Liver (tissue), 9 donors: ENCODE measurements around the gene GOLT1B. TPM values are rescaled to one million over a fixed set of nuclear protein-coding genes. Genes with fewer than 3 reads are reported as not detected.

ENCODE experiments used
- DNase-seq: peaks from one replicate; pipeline ENCODE4 v3.0.0-alpha.2; 2017; ENCODE audit warnings: low spot score
- H3K27ac ChIP-seq, 2 donors: one replicate each; pipeline ENCODE4 v1.7.0; 2013; ENCODE audit warnings: inconsistent platforms in 2 of 2, low read length in 2 of 2, control low read depth in 1 of 2, low read depth in 1 of 2, mild to moderate bottlenecking in 1 of 2
- H3K27me3 ChIP-seq, 4 donors: one replicate each; pipeline versions ENCODE4 v1.6.1 to v1.7.0; 2013; ENCODE audit warnings: low read length in 3 of 4, inconsistent platforms in 1 of 4, mild to moderate bottlenecking in 1 of 4, moderate library complexity in 1 of 4; ENCODE audit not compliant: control insufficient read depth in 4 of 4, insufficient read depth in 4 of 4
- H3K36me3 ChIP-seq, 4 donors: one replicate each; pipeline versions ENCODE4 v1.6.1 to v1.7.0; 2013; ENCODE audit warnings: low read length in 3 of 4, mild to moderate bottlenecking in 3 of 4, low read depth in 1 of 4, moderate library complexity in 1 of 4; ENCODE audit not compliant: control insufficient read depth in 4 of 4, insufficient read depth in 3 of 4
- H3K4me1 ChIP-seq, 4 donors: one replicate each; pipeline versions ENCODE4 v1.6.1 to v1.7.0; 2013; ENCODE audit warnings: low read length in 3 of 4, mild to moderate bottlenecking in 3 of 4, moderate library complexity in 1 of 4; ENCODE audit not compliant: control insufficient read depth in 4 of 4, insufficient read depth in 4 of 4
- H3K4me3 ChIP-seq, 3 donors: one replicate each; pipeline versions ENCODE4 v1.6.1 to v1.7.0; 2013; ENCODE audit warnings: low read length in 3 of 3, control low read depth in 1 of 3, low read depth in 1 of 3, mild to moderate bottlenecking in 1 of 3
- H3K9ac ChIP-seq, 2 donors: one replicate each; pipeline ENCODE4 v1.7.0; 2013; ENCODE audit warnings: low read length in 2 of 2, mild to moderate bottlenecking in 2 of 2, moderate library complexity in 2 of 2, control low read depth in 1 of 2, low read depth in 1 of 2
- H3K9me3 ChIP-seq, 4 donors: one replicate each; pipeline versions ENCODE4 v1.6.1 to v1.7.0; 2013; ENCODE audit warnings: low read length in 3 of 4; ENCODE audit not compliant: control insufficient read depth in 4 of 4
- CTCF ChIP-seq: fragments of 150-350 bp; IDR thresholded peaks from 2 replicates; pipeline ENCODE4 v1.5.1; 2017; ENCODE audit warnings: improper control_type of control experiment, low read depth, low read length; ENCODE audit not compliant: missing input control
- EGR1 ChIP-seq, 2 donors: IDR thresholded peaks; 2 replicates each; pipeline ENCODE4 v1.6.1; 2016 to 2018; ENCODE audit warnings: antibody characterized with exemption in 2 of 2, low read depth in 2 of 2
- FOXA1 ChIP-seq: IDR thresholded peaks from 2 replicates; pipeline ENCODE4 v1.6.1; 2016; ENCODE audit warnings: antibody characterized with exemption
- FOXA2 ChIP-seq: IDR thresholded peaks from 2 replicates; pipeline ENCODE4 v1.6.1; 2016; ENCODE audit warnings: antibody characterized with exemption
- HNF4A ChIP-seq, 2 donors: conservative IDR thresholded peaks; 2 replicates each; pipeline ENCODE4 v1.6.1; 2016; ENCODE audit warnings: antibody characterized with exemption in 2 of 2, mild to moderate bottlenecking in 2 of 2
- HNF4G ChIP-seq: IDR thresholded peaks from 2 replicates; pipeline ENCODE4 v1.6.1; 2016; ENCODE audit warnings: antibody characterized with exemption
- JUND ChIP-seq, 2 donors: IDR thresholded peaks; 2 replicates each; pipeline ENCODE4 v1.6.1; 2016; ENCODE audit warnings: antibody characterized with exemption in 2 of 2
- MAX ChIP-seq: IDR thresholded peaks from 2 replicates; pipeline ENCODE4 v1.6.1; 2016; ENCODE audit warnings: antibody characterized with exemption
- NR2F2 ChIP-seq: IDR thresholded peaks from 2 replicates; pipeline ENCODE4 v1.6.1; 2016; ENCODE audit warnings: antibody characterized with exemption
- REST ChIP-seq: IDR thresholded peaks from 2 replicates; pipeline ENCODE4 v1.6.1; 2016; ENCODE audit warnings: antibody characterized with exemption, mild to moderate bottlenecking
- SP1 ChIP-seq: IDR thresholded peaks from 2 replicates; pipeline ENCODE4 v1.6.1; 2018; ENCODE audit warnings: antibody characterized with exemption, mild to moderate bottlenecking
- TAF1 ChIP-seq: conservative IDR thresholded peaks from 2 replicates; pipeline ENCODE4 v1.6.1; 2016; ENCODE audit warnings: antibody characterized with exemption, mild to moderate bottlenecking
- WGBS: extraction: QIAGEN DNeasy Blood & Tissue Kit; methylation state at CpG from one replicate; pipeline ENCODE4 v1.1.7; 2013; 5-methylcytosine and 5-hydroxymethylcytosine counted together
- polyA plus RNA-seq, 2 donors: library from polyadenylated mRNA; stranded (reverse) in 1 of 2; unstranded in 1 of 2; fragments of 200-250 nt in 1 of 2; fragments of >200 nt in 1 of 2; fragmentation: Nextera tagmentation in 1 of 2; extraction: Ambion mirVana in 1 of 2; gene quantifications; one replicate each; pipeline versions ENCODE4 v1.2.1 to v1.2.3, GENCODE V29; 2013 to 2015
- total RNA-seq, 2 donors: library from RNA; depleted of rRNA; stranded (reverse); fragments of >200 nt; gene quantifications; one replicate each; pipeline ENCODE4 v1.2.3, GENCODE V29; 2014
- donor health status: healthy.
- donor health status: healthy.
- donor health status: healthy.
- donor health status: healthy.
- donor health status: healthy.

The GOLT1B gene
- total and polyA plus RNA-seq, 4 donors: 11.0 to 36.9 (median 17.3) TPM

GRCh38 chr12:21502872-21503271, 1.3 kb downstream of the GOLT1B start:
- peaks cover 4 to 30% (median 20%) of the 10 kb centered on the region in 4 donors for H3K4me1 ChIP-seq
- H3K9me3 ChIP-seq: no peaks in the 10 kb centered on the region
- H3K4me3 ChIP-seq: peak overlapping the region in 1 of 3 donors; percentile 90

GRCh38 chr12:21505888-21506287, 4.3 kb downstream of the GOLT1B start:
- no peaks in the 10 kb centered on the region for H3K9me3 ChIP-seq
- no peak overlapping the region for H3K27ac ChIP-seq
- TF ChIP-seq REST: no peak
- H3K4me3 ChIP-seq: no peak overlapping the region
- H3K4me1 ChIP-seq: peaks cover 3 to 23% (median 13%) of the 10 kb centered on the region in 4 donors
- peaks cover 2 to 12% (median 8%) of the 10 kb centered on the region in 4 donors for H3K36me3 ChIP-seq
- no peak for DNase-seq
- H3K9ac ChIP-seq: no peak overlapping the region
- H3K27me3 ChIP-seq: no peaks in the 10 kb centered on the region
- WGBS: 50% methylated on average over 2 of the region's 2 CpGs

More at GRCh38 chr12:21502872-21503271, 1.3 kb downstream of the GOLT1B start:
- H3K27me3 ChIP-seq: no peaks in the 10 kb centered on the region
- WGBS: 93% methylated on average over 1 of the region's 1 CpG
- no peak overlapping the region for H3K9ac ChIP-seq
- H3K27ac ChIP-seq: no peak overlapping the region
- DNase-seq: no peak
- TF ChIP-seq HNF4G (no peak), CTCF (no peak), MAX (no peak), TAF1 (no peak), REST (no peak), FOXA1 (no peak), FOXA2 (no peak), EGR1 (IDR thresholded peaks at IDR 0.05; ENCODE audit: low read depth in 2 of 2) (no peak), JUND (IDR thresholded peaks at IDR 0.05) (no peak), NR2F2 (no peak), HNF4A (conservative IDR thresholded peaks at IDR 0.05) (no peak), SP1 (no peak)
- H3K36me3 ChIP-seq: peaks cover under 1 to 9% (median 5%) of the 10 kb centered on the region in 4 donors
